GM21825 (cell line): ENCODE data around the gene BRME1.

Experiments
- ATAC-seq: cut with Tn5 transposase; IDR thresholded peaks from one replicate; pipeline ENCODE4 v1.9.1; 2021; ENCODE audit warnings: mild to moderate bottlenecking, moderate library complexity; ENCODE audit not compliant: unreplicated experiment

The BRME1 gene

DNA sequence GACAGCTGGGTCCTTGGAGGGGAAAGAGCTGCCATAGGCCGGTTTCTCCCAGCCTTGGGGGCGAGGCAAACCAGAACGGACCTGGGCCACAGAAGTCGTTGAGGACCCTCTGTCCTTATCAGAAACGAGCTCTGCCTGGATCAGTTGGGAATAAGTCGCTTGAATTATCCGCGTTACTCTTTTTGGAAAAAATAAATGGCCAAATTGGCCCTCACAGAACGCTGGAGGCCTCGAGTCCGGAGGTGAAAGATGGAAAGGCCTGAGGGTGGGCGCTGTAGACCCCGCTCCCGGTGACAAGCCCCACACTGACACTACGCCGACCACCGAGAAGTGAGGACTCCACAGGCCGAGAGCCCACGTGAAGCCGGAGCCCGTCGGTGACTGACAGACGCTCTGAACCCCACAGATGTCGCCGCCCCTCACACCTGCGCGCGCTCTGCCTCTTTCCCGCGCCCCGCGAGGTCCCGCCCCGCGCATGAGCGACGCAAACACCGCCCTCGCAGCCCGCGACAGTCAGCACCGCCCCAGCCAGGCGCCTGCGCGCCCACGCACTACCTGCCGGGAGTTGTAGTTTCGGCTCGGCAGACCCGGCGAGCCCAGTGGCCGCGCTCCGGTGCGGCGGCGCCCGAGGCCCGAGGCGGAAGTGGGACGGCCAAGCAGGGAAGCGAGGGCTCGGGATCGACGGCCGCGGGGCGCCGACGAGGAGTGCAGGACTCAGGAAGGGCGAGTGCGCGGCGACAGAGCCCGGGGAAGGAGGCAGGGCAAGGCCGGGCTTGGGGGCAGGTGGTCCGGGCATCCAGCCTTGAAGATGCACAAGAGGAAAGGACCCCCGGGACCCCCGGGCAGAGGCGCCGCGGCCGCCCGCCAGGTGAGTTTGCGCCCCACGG lies at the start of gene BRME1, which contains the start of gene CC2D1A:
Gene BRME1, minus strand, starts transcription at position 484 of the 887 bp plus-strand sequence. CDS start 1,225 bp downstream, outside the sequence.
Gene CC2D1A, plus strand, starts transcription at position 568 of the 887 bp plus-strand sequence. Its CDS starts 241 bp downstream, at position 809.
- peak; percentile 91 for ATAC-seq

DNA sequence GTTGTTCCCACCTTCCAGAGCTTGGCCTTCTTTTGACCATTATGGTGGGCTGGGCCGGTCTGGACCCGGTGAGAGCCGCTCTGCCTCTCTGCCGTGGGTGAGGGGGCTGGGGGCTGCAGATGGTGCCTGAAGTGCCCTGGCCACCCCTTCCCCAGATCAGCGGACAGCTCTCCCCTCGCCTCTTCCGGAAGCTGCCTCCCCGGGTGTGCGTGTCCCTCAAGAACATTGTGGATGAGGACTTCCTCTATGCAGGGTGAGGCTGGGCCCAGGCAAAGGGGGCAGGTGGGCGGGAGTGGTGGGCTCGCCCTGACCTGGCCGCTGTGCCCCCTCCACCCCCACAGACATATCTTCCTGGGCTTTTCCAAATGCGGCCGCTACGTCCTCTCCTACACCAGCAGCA lies 48.3 kb upstream of the BRME1 start:
- no peak for ATAC-seq

- no peak for ATAC-seq
Measured at GRCh38 chr19:13952931-13953531, 47.1 kb upstream of the BRME1 start.

- ATAC-seq: peak; percentile 95
Measured at GRCh38 chr19:13952154-13952930, 46.4 kb upstream of the BRME1 start, which contains the start of gene DCAF15. Gene DCAF15, plus strand, starts transcription at chr19:13952509. Its CDS starts 4 bp downstream, at chr19:13952513.

DNA sequence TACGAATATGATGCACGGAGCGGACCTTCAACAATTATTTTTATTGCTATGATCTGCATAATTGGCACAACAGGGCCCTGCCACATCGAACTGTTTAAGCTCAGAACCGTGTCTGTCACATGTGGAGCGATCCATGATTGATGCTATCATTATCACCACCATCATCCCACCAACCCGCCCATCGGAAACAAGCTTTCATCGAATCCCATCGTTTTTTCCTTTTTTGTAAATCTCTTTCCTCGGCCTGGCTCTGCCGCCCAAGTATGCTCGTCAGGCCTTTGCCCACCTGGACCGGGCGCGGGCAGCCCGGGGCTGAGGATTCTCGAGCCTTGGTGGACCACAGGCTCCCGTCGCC lies 45.9 kb upstream of the BRME1 start:
- no peak for ATAC-seq

DNA sequence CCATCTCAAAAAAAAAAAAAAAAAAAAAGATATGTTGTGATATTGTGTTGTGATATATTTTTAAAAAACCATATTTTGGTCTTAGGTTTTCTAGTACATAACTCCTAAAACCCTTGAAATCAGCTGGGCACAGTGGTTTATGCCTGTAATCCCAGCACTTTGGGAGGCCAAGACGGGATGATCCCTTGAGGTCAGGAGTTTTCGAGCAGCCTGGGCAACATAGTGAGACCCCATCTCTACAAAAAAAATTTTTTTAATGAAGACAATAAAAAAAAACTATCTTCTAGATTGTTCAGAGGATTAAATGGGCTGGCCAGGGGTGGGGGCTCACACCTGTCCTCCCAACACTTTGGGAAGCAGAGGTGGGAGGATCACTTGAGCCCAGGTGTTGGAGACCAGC lies 45.1 kb upstream of the BRME1 start:
- no peak for ATAC-seq

DNA sequence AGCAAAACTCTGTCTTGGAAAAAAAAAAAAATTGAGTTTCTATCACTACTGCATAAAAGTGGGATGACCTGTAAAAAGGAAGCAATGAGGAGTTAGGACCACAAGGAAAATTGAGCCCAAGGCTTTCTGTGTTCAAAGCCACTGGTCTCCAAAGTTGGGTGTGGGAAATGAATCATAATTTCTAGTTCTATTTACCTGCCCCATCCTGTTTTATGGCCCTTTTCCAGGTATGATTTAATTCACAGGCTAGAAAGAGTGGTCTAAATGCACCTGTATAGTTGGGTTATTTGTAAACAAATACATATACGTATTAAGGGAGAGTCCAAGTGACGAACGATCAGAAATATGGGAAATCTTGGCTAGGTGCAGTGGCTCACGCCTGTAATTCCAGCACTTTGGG lies 40.5 kb upstream of the BRME1 start:
- no peak for ATAC-seq

DNA sequence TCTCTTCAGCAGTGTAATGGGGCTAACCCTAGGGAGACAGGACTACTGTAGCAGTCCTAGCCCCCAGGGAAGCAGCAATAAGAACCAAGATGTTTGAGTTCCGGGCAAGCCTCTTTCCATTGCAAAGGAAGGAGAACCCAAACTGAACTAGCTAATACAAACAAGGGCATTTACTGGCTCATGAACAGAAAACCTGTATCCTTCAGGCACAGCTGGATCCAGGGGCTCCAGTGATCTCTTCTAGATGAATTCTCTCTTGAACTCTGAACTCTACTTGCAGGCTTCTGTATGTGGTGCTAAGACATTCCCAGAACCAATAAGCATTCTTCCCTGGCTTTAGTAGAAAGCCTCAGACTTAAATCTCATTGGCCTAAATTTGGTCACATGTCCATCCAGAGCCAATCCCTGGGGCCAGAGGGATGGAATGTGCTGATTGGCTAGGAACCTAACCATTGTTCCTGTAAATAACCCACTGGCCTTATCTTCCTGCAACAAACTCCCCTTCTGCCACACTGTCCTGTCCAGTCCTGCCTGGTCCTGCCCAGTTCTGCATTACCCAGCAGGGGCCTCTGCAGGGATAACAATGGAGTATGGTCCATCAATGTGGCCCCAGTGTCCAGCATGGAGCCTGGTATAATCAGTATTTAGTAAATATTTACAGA lies 36.2 kb upstream of the BRME1 start:
- no peak for ATAC-seq

DNA sequence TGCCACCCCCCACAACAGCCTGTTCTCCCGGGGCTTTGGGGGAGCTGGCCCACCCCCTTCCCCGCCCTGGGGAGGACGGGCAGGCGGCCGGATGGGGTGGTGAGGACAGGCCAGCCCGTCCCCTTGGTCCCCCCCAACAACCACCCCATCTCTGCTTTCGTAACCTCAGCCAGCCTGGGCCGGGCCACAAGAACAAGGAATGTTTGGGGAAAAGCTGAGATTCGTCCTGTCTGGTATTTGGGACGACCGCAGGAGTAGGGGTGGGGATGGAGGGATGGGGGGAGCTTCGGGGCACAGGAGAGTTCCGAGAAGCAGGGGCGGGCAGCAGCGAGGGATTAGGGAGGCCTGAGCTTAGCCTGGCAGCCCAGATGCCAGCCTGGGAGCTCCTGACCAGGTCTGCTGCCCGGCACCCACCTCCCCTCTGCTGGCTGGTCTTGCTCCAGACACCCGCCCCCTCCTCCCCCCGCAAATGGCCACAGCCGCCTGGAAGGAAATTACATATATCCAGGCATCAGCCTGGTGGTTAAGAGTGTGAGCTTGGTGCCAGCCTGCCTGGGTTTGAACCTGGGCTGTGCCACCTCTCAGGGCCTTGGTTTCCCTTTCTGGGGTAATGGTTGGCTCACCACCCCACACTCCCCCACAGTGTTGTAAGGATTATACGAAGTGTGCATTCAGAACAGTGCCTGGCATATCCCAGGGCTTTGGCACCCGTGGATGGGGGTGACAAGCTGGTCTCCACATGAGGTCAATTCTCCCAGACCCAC lies 32.6 kb upstream of the BRME1 start, which contains the start of gene PODNL1:
Gene PODNL1, minus strand, starts transcription at position 117 of the 764 bp plus-strand sequence. CDS start 236 bp downstream, outside the sequence.
- ATAC-seq: no peak

DNA sequence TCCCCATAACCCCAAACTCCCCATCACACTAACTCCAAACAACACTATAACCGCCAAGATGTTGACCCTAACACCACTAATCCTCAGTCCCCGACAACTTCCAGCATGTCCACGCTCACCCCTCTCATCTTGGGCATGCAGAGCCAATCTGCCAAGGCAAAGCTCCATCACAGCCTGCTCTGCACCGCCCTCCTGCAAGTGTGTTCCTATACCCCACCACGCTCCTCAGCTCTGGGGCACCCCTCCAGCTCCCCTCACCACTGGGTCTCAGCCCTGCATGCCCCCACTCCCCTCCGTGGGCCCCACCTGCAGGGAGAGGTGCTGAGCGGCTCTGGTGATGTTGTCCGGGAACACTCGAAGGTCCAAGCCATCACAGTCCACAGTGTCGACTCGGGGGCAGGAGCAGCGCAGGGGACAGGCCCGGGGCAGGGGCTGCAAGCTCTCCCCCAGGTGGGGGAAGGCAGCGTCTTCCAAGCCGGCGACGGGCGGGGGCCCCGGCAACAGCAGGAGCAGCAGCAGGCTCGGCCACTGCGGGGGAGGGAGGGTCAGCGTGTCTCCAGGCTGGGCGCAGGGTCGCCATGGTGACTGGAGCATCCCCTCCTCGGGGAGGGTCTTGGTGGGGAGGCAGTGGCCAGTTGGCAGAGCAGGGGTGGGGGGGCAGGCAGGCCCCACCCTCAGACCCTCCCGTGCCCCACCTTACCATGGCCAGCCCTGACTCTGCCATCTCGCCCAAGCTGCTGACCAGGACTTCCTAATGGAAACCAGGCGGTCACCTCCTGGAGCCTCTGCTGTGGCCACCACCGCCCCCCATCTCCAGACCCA lies 31.8 kb upstream of the BRME1 start:
- no peak for ATAC-seq

- ATAC-seq: no peak
Measured at GRCh38 chr19:13935765-13936510, 30.0 kb upstream of the BRME1 start.

DNA sequence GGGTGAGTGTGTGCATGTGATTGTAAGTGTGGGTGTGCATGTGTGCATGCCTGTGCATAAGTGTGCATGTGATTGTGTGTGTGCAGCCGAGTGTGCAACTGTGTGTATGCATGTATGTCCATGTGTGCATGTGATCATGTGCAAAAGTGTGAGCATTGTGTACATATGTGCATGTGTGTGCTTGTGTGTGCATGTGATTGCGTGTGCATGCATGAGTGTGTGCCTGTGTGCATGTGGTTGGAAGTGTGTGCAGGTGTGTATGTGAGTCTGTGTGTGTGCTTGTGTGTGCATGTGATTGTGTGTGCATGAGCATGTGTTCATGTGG lies 28.8 kb upstream of the BRME1 start:
- ATAC-seq: no peak

DNA sequence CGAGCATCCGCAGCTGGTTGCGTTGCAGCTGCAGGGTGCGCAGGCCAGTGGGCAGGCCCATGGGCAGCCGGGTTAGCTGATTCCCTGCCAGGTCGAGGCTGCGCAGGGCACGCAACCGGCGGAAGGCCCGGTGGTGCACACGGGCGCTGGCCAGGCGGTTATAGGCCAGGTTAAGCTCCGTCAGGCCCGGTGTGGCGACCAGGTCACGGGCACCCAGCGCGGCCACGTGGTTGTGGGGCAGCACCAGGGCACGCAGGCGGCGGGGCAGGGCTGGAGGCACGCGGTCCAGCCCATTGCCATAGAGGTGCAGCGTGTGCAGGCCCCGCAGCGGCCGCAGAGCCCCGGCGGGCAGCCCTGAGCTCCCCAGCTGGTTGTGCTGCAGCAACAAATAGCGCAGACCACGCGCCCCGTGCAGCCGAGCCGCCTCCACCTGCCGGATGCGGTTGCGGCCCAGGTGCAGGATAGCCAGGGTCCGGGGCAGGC lies 27.0 kb upstream of the BRME1 start:
- no peak for ATAC-seq

DNA sequence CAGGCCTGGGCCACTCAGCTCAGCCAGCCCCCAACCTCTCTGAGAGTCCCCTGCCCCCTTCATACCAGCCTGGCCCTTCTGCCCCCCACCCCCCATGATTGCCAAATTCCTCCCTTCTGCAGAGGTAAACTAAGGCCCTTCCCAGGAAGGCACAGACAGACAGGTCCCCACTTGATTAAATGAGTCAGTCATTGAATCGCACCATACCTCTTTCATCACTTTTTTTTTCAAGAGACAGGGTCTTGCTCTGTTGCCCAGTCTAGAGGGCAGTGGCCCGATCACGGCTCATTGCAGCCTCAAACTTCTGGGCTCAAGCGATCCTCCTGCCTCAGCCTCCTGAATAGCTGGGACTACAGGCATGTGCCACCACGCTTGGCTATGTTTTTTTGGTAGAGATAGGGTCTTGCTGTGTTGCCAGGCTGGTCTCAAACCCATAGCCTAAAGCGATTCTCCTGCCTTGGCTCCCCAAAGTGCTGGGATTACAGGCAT lies 26.3 kb upstream of the BRME1 start:
- no peak for ATAC-seq

DNA sequence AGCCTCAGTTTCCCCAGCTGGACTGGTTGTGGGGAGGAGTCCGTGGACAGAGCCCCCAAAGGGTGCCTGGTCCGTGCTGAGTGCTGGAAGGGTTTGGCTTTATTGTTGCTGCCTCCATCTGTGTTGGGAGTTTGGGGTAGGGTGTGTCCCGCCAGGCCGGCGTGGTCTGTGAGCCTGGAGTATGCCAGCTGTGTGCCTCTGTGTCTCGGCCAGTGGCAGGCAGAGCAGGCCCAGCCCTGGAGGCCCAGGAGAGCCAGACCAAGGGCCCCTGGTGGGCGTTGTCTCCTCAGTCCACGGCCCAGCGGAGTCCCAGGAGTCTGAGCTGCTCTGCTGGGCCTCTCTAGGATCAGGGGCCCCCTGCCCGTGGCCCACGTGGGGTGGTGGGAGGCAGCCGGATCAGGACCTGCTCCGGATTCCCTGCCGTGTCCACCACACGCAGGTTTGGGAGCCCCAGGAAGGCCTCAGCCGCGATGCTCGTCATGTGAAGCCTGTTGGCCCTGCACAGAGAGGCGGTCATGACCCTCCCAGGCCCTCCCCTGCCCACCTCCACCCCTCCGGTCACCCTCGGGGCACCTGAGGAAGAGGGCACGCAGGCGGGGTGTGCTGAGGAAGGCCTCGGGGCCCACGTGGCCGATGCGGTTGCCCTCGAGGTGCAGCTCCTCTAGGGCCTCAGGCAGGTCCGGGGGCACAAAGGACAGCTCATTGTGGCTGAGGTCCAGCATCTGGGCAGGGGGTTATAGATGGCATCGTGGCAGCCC lies 25.7 kb upstream of the BRME1 start:
- ATAC-seq: no peak

DNA sequence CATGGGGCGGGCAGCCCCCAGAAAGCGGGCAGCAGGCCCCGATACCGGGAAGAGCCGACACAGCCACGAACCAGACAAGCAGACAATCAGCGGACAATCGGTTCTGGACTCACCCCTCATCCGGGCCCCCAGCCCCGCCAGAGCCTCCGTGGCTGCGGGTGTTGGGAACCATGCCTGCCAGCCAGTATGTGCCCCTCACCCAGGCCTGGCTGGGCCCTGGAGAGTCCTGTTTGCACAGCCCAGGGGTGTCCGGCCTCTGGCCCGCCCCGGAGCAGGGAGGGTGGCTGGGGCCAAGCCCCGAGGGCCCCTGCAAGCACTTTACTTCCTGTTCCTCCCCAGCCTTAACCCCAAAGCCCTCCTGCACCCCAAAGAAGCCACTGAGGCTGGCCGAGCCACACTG lies 24.5 kb upstream of the BRME1 start:
- no peak for ATAC-seq

DNA sequence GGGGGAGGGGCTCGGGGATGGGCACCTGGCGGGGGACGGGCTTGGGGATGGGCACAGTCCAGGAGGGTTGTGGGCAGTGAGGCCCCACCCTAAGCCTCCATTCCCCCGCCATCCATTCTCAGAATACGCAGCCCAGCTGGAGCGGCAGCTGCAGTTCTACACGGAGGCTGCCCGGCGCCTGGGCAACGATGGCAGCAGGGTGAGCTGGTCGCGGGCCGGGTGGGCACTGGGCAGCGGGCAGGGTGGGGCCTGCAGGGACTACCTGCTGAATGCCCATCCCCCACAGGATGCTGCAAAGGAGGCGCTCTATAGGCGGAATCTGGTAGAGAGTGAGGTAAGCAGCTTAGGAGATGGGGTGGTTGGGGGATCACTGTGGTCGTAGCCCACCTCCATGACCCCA lies 24.0 kb upstream of the BRME1 start:
- ATAC-seq: no peak

GRCh38 chr19:13929340-13929739 lies 23.4 kb upstream of the BRME1 start:
- ATAC-seq: no peak
